ENCODE measurements around the gene PNPLA6. TPM values are rescaled to one million over a fixed set of nuclear protein-coding genes. Genes with fewer than 3 reads are reported as not detected.

Gene PNPLA6
- total RNA-seq, 4 donors from 2014 or later = 39.7 to 74.1 (median 50.1) TPM

DNA sequence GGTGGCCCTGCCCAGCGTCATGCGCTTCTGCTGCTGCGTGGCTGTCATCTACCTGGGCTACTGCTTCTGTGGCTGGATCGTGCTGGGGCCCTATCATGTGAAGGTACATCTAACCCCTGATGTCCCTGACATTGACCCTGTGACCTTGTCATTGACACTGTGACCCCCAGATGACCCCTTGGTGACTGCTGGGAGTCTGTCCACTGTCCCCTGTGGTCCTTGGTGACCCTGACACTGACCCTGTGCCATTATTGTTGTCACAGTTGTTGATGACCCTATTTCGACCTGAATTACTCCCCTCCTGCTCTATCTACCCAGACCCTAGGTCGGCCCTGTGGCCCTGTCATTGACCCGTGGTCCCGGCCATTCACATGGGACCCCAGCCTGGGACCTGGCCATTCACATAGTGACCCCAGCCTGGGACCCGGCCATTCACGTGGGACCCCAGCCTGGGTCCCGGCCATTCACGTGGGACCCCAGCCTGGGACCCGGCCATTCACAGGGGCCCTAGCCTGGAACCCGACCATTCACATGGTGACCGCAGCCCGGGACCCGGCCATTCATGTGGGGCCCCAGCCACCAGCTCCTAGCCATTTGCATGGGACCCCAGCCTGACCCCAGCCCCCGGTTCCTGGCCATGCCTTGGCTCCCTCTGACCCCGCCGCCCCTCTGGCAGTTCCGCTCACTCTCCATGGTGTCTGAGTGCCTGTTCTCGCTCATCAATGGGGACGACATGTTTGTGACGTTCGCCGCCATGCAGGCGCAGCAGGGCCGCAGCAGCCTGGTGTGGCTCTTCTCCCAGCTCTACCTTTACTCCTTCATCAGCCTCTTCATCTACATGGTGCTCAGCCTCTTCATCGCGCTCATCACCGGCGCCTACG lies 5.7 kb upstream of the PNPLA6 start:
- peaks cover 17 to 63% (median 19%) of the 10 kb centered on the region in 3 donors for H3K36me3 ChIP-seq
- no peaks in the 10 kb centered on the region for H3K27me3 ChIP-seq
- intact Hi-C loops (cut with DNase I) = loop anchor here (10.0 kb wide), 1 partner anchor 145 kb away; no protein-coding TSS in a partner anchor
- no peak for TF ChIP-seq POLR2A (IDR thresholded peaks at IDR 0.05)
- TF ChIP-seq, protein P1, sequence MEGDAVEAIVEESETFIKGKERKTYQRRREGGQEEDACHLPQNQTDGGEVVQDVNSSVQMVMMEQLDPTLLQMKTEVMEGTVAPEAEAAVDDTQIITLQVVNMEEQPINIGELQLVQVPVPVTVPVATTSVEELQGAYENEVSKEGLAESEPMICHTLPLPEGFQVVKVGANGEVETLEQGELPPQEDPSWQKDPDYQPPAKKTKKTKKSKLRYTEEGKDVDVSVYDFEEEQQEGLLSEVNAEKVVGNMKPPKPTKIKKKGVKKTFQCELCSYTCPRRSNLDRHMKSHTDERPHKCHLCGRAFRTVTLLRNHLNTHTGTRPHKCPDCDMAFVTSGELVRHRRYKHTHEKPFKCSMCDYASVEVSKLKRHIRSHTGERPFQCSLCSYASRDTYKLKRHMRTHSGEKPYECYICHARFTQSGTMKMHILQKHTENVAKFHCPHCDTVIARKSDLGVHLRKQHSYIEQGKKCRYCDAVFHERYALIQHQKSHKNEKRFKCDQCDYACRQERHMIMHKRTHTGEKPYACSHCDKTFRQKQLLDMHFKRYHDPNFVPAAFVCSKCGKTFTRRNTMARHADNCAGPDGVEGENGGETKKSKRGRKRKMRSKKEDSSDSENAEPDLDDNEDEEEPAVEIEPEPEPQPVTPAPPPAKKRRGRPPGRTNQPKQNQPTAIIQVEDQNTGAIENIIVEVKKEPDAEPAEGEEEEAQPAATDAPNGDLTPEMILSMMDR (IDR thresholded peaks at IDR 0.05) = no peak
- H3K27ac ChIP-seq = no peak overlapping the region
- no peak for DNase-seq
- H3K9me3 ChIP-seq = no peaks in the 10 kb centered on the region
- H3K4me1 ChIP-seq = peaks cover 6 to 20% (median 7%) of the 10 kb centered on the region in 3 donors
- H3K4me3 ChIP-seq = no peak overlapping the region
- 95 to 100% methylated on average over 5 to 19 of the region's 33 CpGs for WGBS, 2 donors

DNA sequence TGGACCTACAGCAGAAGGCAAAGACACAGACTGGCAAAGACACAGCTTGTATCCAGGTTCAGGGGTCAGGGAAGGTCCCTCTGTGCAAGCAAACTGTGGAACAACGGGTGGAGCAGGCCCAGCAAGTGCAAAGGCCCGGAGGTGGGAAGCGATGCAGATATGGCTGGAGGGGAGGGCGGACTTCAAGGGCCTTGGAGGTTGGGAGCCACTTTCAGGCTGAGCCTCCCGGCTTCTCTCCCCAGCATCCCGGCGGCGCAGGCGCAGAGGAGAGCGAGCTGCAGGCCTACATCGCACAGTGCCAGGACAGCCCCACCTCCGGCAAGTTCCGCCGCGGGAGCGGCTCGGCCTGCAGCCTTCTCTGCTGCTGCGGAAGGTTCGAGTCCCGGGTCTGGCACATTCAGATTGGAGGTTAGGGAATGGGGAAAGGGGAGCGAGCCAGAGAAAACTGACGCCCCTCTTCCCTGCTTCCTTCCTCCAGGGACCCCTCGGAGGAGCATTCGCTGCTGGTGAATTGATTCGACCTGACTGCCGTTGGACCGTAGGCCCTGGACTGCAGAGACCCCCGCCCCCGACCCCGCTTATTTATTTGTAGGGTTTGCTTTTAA lies 2.1 kb upstream of the PNPLA6 start:
- no peak for DNase-seq
- H3K4me1 ChIP-seq = peaks cover 11 to 40% (median 11%) of the 10 kb centered on the region in 3 donors
- no peaks in the 10 kb centered on the region for H3K27me3 ChIP-seq
- H3K27ac ChIP-seq = peak overlapping the region; percentile 84 to 97 (median 94)
- H3K9me3 ChIP-seq = no peaks in the 10 kb centered on the region
- peak overlapping the region; percentile 66 to 90 (median 76) for H3K4me3 ChIP-seq
- WGBS, 2 donors = 18 to 34% methylated on average over 10 to 14 of the region's 30 CpGs
- TF ChIP-seq, protein P1 (IDR thresholded peaks at IDR 0.05) = no peak
- no peak for TF ChIP-seq POLR2A (IDR thresholded peaks at IDR 0.05)
- peaks cover 7 to 43% (median 14%) of the 10 kb centered on the region in 3 donors for H3K36me3 ChIP-seq
- intact Hi-C loops (cut with DNase I) = no loop called here

DNA sequence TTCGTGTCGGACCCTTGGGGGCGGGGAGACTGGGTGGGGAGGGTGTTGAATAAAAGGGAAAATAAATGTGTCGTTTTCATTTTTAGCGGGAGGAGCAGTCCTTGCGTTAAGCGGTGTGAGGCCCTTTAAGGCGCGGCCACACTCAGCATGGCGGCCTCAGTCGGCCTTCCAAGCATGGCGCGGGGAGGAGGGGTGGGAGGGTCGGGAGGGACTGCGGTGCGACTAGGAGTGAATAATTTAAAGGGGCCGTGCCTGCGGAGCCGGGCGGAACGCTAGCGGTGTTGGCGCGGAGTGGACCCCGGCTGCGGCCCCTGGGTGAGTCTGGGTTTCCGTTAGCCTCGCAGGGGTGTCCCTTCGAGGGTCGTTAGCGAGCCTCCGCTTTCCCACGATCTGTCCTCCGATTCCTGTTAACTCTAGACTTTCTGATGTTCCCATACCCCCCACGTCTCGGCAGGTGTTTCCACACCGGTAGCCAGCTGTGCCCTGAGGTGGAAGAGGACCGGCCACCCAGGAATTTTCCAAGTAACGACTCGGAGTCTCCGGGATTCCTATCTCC lies 1.5 kb upstream of the PNPLA6 start:
- intact Hi-C loops (cut with DNase I) = no loop called here
- TF ChIP-seq, protein P1 (IDR thresholded peaks at IDR 0.05) = no peak
- peak in 2 of 4 donors; percentile 31 to 64 for TF ChIP-seq POLR2A (IDR thresholded peaks at IDR 0.05)
- Histone ChIP-seq H3K4me1 (peaks cover 11 to 40% (median 11%) of the 10 kb centered on the region in 3 donors), H3K9me3 (no peaks in the 10 kb centered on the region), H3K4me3 (peak overlapping the region; percentile 66 to 90 (median 76)), H3K27me3 (no peaks in the 10 kb centered on the region), H3K36me3 (peaks cover 2 to 43% (median 11%) of the 10 kb centered on the region in 3 donors), H3K27ac (peak overlapping the region; percentile 84 to 97 (median 94))
- WGBS, 2 donors = 2% methylated on average over 15 to 18 of the region's 41 CpGs
- DNase-seq = peak; percentile 54

DNA sequence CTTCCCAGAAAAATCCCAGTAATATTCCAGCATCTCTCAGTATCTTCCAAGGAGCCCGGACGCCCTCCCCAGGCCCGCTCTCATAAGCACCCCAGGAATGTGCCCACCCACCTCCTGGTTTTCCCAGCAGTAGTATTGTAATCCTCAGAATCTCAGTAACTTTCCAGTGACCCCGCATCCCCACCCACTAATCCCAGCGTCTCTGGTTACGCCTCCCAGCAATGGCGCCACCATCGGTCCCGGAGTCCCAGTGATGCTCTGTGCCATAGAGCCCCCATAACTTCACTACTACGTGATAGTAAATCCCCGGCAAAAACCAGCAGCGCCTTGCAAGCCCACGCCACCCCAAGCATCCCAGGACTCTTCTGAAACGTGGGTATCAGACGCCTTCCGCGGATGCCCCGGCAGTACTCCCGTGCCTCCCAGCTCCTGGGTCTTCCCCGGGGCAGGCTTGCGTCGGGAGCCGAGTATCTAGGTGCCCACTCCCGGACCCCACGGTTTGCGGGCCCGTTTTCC lies 928 bp upstream of the PNPLA6 start:
- H3K4me3 ChIP-seq = peak overlapping the region; percentile 66 to 90 (median 76)
- peaks cover 0 to 43% (median 8%) of the 10 kb centered on the region in 3 donors for H3K36me3 ChIP-seq
- intact Hi-C loops (cut with DNase I) = no loop called here
- H3K4me1 ChIP-seq = peaks cover 11 to 40% (median 11%) of the 10 kb centered on the region in 3 donors
- peak overlapping the region; percentile 84 to 97 (median 94) for H3K27ac ChIP-seq
- DNase-seq = no peak
- 0 to 1% methylated on average over 3 to 15 of the region's 27 CpGs for WGBS, 2 donors
- H3K27me3 ChIP-seq = no peaks in the 10 kb centered on the region
- TF ChIP-seq POLR2A (IDR thresholded peaks at IDR 0.05) = no peak
- TF ChIP-seq, protein P1 (IDR thresholded peaks at IDR 0.05) = no peak
- no peaks in the 10 kb centered on the region for H3K9me3 ChIP-seq
